H9 (cell line): Measurements from ENCODE around the gene ART3. TPM values are rescaled to one million over a fixed set of nuclear protein-coding genes. Genes with fewer than 3 reads are reported as not detected.

ENCODE experiments used
- DNase-seq: peaks from one replicate; pipeline ENCODE4 v3.0.0-alpha.2; 2017
- H2AFZ ChIP-seq: one replicate; pipeline ENCODE4 v1.6.1; 2013; ENCODE audit warnings: mild to moderate bottlenecking, low read length, control low read depth, moderate library complexity
- H2AK5ac ChIP-seq: 2 replicates; pipeline ENCODE4 v1.6.1; 2013; ENCODE audit warnings: low read length, control low read depth, mixed read lengths; ENCODE audit not compliant: insufficient read length
- H2BK120ac ChIP-seq: one replicate; pipeline ENCODE4 v1.6.1; 2013; ENCODE audit warnings: low read depth, mild to moderate bottlenecking, low read length, control low read depth, inconsistent platforms; ENCODE audit not compliant: poor library complexity, severe bottlenecking
- H2BK12ac ChIP-seq: 2 replicates; pipeline ENCODE4 v1.6.1; 2013; ENCODE audit warnings: low read length, control low read depth, mixed read lengths, low read depth; ENCODE audit not compliant: insufficient read length
- H2BK15ac ChIP-seq: 2 replicates; pipeline ENCODE4 v1.6.1; 2013; ENCODE audit warnings: low read depth, low read length, control low read depth
- H2BK20ac ChIP-seq: one replicate; pipeline ENCODE4 v1.6.1; 2013; ENCODE audit warnings: low read depth, mild to moderate bottlenecking, low read length, control low read depth, inconsistent platforms; ENCODE audit not compliant: poor library complexity, severe bottlenecking
- H2BK5ac ChIP-seq: 2 replicates; pipeline ENCODE4 v1.6.1; 2013; ENCODE audit warnings: low read length, control low read depth, mixed read lengths; ENCODE audit not compliant: insufficient read length
- H3K14ac ChIP-seq: 2 replicates; pipeline ENCODE4 v1.6.1; 2013; ENCODE audit warnings: low read length, control low read depth; ENCODE audit not compliant: insufficient read depth
- H3K18ac ChIP-seq: 2 replicates; pipeline ENCODE4 v1.6.1; 2013; ENCODE audit warnings: low read depth, mild to moderate bottlenecking, mixed read lengths, low read length, control low read depth; ENCODE audit not compliant: insufficient read length
- H3K23ac ChIP-seq: 2 replicates; pipeline ENCODE4 v1.6.1; 2013; ENCODE audit warnings: low read length, control low read depth, mixed read lengths, low read depth; ENCODE audit not compliant: insufficient read length
- H3K23me2 ChIP-seq: 2 replicates; pipeline ENCODE4 v1.6.1; 2013; ENCODE audit warnings: low read depth, mild to moderate bottlenecking, mixed read lengths, low read length, control low read depth; ENCODE audit not compliant: insufficient read length, poor library complexity, severe bottlenecking
- H3K27ac ChIP-seq: 2 replicates; pipeline ENCODE4 v1.5.1; 2013; ENCODE audit warnings: low read length, control low read depth, mixed read lengths, low read depth; ENCODE audit not compliant: insufficient read length
- H3K27me3 ChIP-seq: 2 replicates; pipeline ENCODE4 v1.6.1; 2013; ENCODE audit warnings: low read length, control low read depth, inconsistent platforms; ENCODE audit not compliant: insufficient read depth
- H3K4ac ChIP-seq: 2 replicates; pipeline ENCODE4 v1.6.1; 2013; ENCODE audit warnings: low read depth, mild to moderate bottlenecking, control low read depth, inconsistent platforms, low read length, moderate library complexity
- H3K4me1 ChIP-seq: 2 replicates; pipeline ENCODE4 v1.6.1; 2013; ENCODE audit warnings: low read length, control low read depth, inconsistent platforms; ENCODE audit not compliant: insufficient read depth
- H3K4me2 ChIP-seq: 2 replicates; pipeline ENCODE4 v1.6.1; 2013; ENCODE audit warnings: low read length, control low read depth, mixed read lengths; ENCODE audit not compliant: insufficient read length, insufficient read depth
- H3K56ac ChIP-seq: 2 replicates; pipeline ENCODE4 v1.6.1; 2013; ENCODE audit warnings: low read depth, mild to moderate bottlenecking, mixed read lengths, low read length, control low read depth; ENCODE audit not compliant: insufficient read length
- H3K79me1 ChIP-seq: 2 replicates; pipeline ENCODE4 v1.6.1; 2013; ENCODE audit warnings: low read depth, mild to moderate bottlenecking, moderate library complexity, low read length, control low read depth, inconsistent platforms; ENCODE audit not compliant: insufficient read depth, poor library complexity, severe bottlenecking
- H3K79me2 ChIP-seq: 2 replicates; pipeline ENCODE4 v1.6.1; 2013; ENCODE audit warnings: low read length, control low read depth, inconsistent platforms; ENCODE audit not compliant: insufficient read depth
- H3K9ac ChIP-seq: 2 replicates; pipeline ENCODE4 v1.6.1; 2013; ENCODE audit warnings: low read length, control low read depth, mixed read lengths; ENCODE audit not compliant: insufficient read length; ENCODE audit errors: extremely low read depth
- H3K9me3 ChIP-seq: one replicate; pipeline ENCODE4 v1.6.1; 2013; ENCODE audit warnings: low read depth, low read length, inconsistent platforms; ENCODE audit not compliant: control insufficient read depth
- H3T11ph ChIP-seq: one replicate; pipeline ENCODE4 v1.6.1; 2013; ENCODE audit warnings: mild to moderate bottlenecking, low read length, control low read depth, inconsistent platforms
- H4K20me1 ChIP-seq: one replicate; pipeline ENCODE4 v1.6.1; 2013; ENCODE audit not compliant: control insufficient read depth, insufficient read length, insufficient read depth
- H4K5ac ChIP-seq: 2 replicates; pipeline ENCODE4 v1.6.1; 2013; ENCODE audit warnings: low read depth, mild to moderate bottlenecking, mixed read lengths, low read length, control low read depth; ENCODE audit not compliant: insufficient read length
- H4K8ac ChIP-seq: replicated peaks from 2 replicates; pipeline ENCODE4 v1.6.1; 2013; ENCODE audit warnings: low read length, control low read depth, mixed read lengths, low read depth; ENCODE audit not compliant: insufficient read length
- H4K91ac ChIP-seq: 2 replicates; pipeline ENCODE4 v1.6.1; 2013; ENCODE audit warnings: low read depth, mild to moderate bottlenecking, moderate library complexity, mixed read lengths, low read length, control low read depth; ENCODE audit not compliant: insufficient read length
- H3K27ac Mint-ChIP-seq, 3 experiments: 2 replicates in 2 of 3; 3 replicates in 1 of 3; pipeline ENCODE4 v1.8.0; 2020 to 2021; ENCODE audit warnings: mixed read lengths in 3 of 3, mild to moderate bottlenecking in 1 of 3, moderate library complexity in 1 of 3
- H3K27me3 Mint-ChIP-seq: 2 replicates; pipeline ENCODE4 v1.8.0; 2021; ENCODE audit warnings: low read depth, mild to moderate bottlenecking, moderate library complexity, mixed read lengths
- H3K36me3 Mint-ChIP-seq, 3 experiments: 2 replicates in 2 of 3; 3 replicates in 1 of 3; pipeline ENCODE4 v1.8.0; 2020 to 2021; ENCODE audit warnings: low read depth in 3 of 3, mixed read lengths in 3 of 3; ENCODE audit not compliant: insufficient read depth in 1 of 3
- H3K4me1 Mint-ChIP-seq, 2 experiments: 2 replicates each; pipeline ENCODE4 v1.8.0; 2020; ENCODE audit warnings: mixed read lengths in 2 of 2
- H3K4me3 Mint-ChIP-seq, 2 experiments: 2 replicates in 1 of 2; 3 replicates in 1 of 2; pipeline ENCODE4 v1.8.0; 2020 to 2021; ENCODE audit warnings: mild to moderate bottlenecking in 2 of 2, mixed read lengths in 2 of 2, moderate library complexity in 1 of 2
- H3K9me3 Mint-ChIP-seq, 2 experiments: 2 replicates in 1 of 2; 3 replicates in 1 of 2; pipeline ENCODE4 v1.8.0; 2020; ENCODE audit warnings: mild to moderate bottlenecking in 2 of 2, mixed read lengths in 2 of 2, moderate library complexity in 1 of 2
- WGBS: extraction: QIAGEN DNeasy Blood & Tissue Kit; methylation state at CpG from one replicate; pipeline ENCODE4 v1.1.7; 2013; ENCODE audit warnings: missing lambda C conversion rate, low lambda C conversion rate, mixed read lengths; ENCODE audit not compliant: insufficient read length; ENCODE audit errors: extremely low coverage; 5-methylcytosine and 5-hydroxymethylcytosine counted together
- total RNA-seq: library from RNA; stranded (reverse); gene quantifications from 2 replicates; pipeline ENCODE4 v1.2.1, GENCODE V29; 2021
- TF ChIP-seq, protein P1 (sequence below): fragments of 200-600 bp; sonication (generic); conservative IDR thresholded peaks from 3 replicates; pipeline ENCODE4 v1.8.0; 2021; ENCODE audit warnings: antibody characterized with exemption, mild to moderate bottlenecking

ART3 gene
- total RNA-seq, 1 experiment from 2014 or later = 0.74 TPM

DNA sequence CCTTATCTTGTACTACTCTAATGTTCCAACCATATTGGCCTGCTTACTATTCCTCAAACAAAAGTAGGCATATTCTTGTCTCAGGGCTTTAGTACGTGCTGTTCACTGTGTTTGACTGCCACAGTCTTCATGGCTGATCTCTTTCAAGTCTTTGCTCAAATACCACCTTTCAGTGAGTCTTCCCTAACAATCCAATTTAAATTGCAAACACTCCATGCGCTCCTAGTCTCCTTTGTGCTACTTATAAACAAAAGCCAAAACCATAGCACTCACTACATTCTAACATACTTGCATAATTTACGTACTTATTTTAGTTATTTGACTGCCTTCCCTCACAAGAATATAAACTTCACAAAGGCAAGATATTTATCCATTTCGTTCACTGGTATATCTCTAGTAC is 1.7 kb upstream of the ART3 start:
- no peak overlapping the region for H4K91ac ChIP-seq
- peak overlapping the region; percentile 17 for H3K9ac ChIP-seq
- H3T11ph ChIP-seq = no peak overlapping the region
- no peak overlapping the region for H2BK5ac ChIP-seq
- H3K4me1 Mint-ChIP-seq = peaks cover 0 to 8% of the 10 kb centered on the region in 2 experiments; a peak in 3 of 4 replicates
- H3K4ac ChIP-seq = no peak overlapping the region; the same call in 1 of the 2 replicates
- WGBS = no CpG with 5 or more reads among the region's 4 CpGs
- H2AFZ ChIP-seq = no peak overlapping the region
- no peaks in the 10 kb centered on the region for H3K36me3 Mint-ChIP-seq
- no peak overlapping the region for H3K56ac ChIP-seq
- no peak overlapping the region for H3K23ac ChIP-seq
- H2BK20ac ChIP-seq = no peak overlapping the region
- no peaks in the 10 kb centered on the region for H3K9me3 ChIP-seq
- H4K8ac ChIP-seq = no peak overlapping the region
- H3K27ac Mint-ChIP-seq = no peak overlapping the region
- TF ChIP-seq, protein P1, sequence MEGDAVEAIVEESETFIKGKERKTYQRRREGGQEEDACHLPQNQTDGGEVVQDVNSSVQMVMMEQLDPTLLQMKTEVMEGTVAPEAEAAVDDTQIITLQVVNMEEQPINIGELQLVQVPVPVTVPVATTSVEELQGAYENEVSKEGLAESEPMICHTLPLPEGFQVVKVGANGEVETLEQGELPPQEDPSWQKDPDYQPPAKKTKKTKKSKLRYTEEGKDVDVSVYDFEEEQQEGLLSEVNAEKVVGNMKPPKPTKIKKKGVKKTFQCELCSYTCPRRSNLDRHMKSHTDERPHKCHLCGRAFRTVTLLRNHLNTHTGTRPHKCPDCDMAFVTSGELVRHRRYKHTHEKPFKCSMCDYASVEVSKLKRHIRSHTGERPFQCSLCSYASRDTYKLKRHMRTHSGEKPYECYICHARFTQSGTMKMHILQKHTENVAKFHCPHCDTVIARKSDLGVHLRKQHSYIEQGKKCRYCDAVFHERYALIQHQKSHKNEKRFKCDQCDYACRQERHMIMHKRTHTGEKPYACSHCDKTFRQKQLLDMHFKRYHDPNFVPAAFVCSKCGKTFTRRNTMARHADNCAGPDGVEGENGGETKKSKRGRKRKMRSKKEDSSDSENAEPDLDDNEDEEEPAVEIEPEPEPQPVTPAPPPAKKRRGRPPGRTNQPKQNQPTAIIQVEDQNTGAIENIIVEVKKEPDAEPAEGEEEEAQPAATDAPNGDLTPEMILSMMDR = no peak
- H3K79me2 ChIP-seq = no peaks in the 10 kb centered on the region
- no peaks in the 10 kb centered on the region for H3K27me3 ChIP-seq
- no peak overlapping the region for H2BK120ac ChIP-seq
- peak overlapping the region; percentile 89 for H3K27ac ChIP-seq
- no peak overlapping the region for H2BK15ac ChIP-seq
- no peaks in the 10 kb centered on the region for H3K9me3 Mint-ChIP-seq
- no peaks in the 10 kb centered on the region for H3K79me1 ChIP-seq
- H3K27me3 Mint-ChIP-seq = no peaks in the 10 kb centered on the region
- H3K18ac ChIP-seq = peak overlapping the region; percentile 83
- H2BK12ac ChIP-seq = no peak overlapping the region
- no peak for DNase-seq
- H2AK5ac ChIP-seq = no peak overlapping the region
- no peaks in the 10 kb centered on the region for H3K23me2 ChIP-seq
- H3K4me2 ChIP-seq = no peak overlapping the region
- peaks cover 5% of the 10 kb centered on the region; the same call in 1 of the 2 replicates for H3K4me1 ChIP-seq
- H4K5ac ChIP-seq = peak overlapping the region; percentile 58
- H3K4me3 Mint-ChIP-seq = no peak overlapping the region
- no peaks in the 10 kb centered on the region for H4K20me1 ChIP-seq
- peak overlapping the region; percentile 66; the same call in 1 of the 2 replicates for H3K14ac ChIP-seq
